ENCODE results near the gene CFAP97D1.
"Not testable (repeated sequence)": the region's sequence is repeated elsewhere in the genome, so short reads cannot be mapped to it uniquely, and the experiment has no call there.

Gene CFAP97D1

DNA sequence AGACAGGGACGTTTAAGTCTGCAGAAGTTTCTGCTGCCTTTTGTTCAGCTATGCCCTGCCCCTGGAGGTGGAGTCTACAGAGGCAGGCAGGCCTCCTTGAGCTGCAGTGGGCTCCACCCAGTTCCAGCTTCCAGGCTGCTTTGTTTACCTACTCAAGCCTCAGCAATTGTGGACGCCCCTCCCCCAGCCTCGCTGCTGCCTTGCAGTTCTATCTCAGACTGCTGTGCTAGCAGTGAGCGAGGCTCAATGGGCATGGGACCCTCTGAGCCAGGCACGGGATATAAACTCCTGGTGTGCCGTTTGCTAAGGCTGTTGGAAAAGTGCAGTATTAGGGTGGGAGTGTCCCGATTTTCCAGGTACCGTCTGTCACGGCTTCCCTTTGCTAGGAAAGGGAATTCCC, 17.8 kb downstream of the CFAP97D1 start:
- DNase-seq (ENCODE audit: low spot score): not testable (repeated sequence)

DNA sequence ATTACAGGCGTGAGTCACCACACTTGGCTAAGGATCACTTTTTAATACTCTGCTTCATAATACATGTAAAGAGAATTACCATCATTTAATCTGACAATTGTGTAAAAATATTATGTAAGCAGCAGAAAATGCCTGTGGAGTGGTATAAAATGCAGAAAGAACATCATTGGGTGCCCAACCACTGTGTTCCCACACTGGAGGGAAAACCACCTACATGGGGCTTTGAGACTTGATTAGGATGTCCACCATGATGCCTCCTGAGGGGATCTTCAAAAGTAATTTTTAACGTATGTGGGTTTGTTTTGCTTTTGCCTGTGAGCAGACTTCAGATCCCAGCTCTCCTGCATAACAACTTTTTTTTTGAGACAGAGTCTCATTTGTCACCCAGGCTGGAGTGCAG, 18.8 kb downstream of the CFAP97D1 start:
- DNase-seq (ENCODE audit: low spot score): no peak

DNA sequence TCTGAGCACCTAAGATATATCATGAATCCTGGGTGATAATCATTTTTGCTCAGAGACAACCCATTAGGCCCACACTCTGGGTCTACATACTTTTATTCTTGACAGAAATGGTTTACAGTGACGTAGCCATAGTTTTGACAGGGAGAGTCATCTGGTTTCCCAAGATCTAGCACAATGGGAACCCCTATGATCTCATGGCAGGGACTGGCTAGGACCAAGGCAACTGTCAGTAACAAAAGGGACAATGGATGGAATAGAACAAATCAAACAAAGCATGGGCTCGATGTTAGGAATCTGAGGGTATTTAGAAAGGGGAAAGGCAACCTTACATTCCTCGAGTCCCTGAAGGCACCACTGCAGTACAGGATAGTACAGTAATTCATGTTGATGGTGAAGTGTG, 20.5 kb downstream of the CFAP97D1 start:
- no peak for DNase-seq (ENCODE audit: low spot score)

DNA sequence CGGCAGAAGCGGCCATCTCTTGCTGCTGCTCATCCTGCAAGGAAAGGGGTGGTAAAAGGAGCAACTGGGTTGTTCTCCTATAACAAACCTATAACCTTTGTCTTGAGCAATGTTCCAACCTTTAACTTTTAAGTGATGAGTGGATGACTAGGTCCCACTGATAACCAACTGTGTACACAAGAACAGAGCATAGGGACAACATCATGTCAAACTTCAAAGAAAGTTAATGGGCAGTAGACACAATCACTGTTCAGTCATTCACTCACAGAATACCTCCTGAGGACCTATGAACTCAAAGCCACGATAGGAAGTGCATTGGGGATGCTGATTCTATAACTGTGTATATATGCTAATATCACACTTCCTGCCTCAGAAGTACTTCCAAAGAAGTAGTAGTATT, 21.6 kb downstream of the CFAP97D1 start:
- no peak for DNase-seq (ENCODE audit: low spot score)

DNA sequence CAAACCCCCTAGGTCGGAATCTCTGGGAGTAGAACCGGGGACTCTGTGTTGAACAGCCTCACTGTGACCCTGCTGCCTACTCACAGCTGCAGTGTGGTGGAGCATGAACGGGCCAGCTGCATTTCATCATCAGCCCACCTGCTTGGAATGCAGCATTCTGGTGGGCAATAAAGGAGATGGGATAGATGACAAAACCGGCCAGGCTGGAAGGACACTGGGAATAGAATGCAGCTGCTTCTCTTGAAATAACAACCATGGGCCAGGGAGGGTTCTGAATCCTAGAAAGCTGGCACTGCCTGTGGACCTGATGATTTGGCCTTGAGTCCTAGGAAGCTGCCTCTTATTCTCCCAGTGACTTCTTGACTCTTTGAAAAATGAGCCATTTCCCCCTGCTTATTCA, 23.5 kb downstream of the CFAP97D1 start:
- DNase-seq (ENCODE audit: low spot score): no peak

DNA sequence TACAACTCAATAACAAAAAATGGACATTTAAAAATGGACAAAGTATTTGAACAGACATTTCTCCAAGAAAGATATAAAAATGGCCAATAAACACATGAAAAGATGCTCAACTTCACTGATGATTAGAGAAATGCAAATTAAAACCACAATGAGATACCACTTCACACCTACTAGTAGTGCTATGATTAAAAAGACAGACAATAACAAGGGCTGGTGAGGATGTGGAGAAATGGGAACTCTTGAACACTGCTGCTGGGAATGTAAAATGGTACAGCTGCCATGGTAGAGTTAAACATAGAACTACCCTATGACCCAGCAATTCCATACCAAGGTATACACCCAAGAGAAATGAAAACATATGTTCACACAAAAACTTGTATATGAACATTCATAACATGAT, 24.9 kb downstream of the CFAP97D1 start:
- DNase-seq (ENCODE audit: low spot score): no peak

DNA sequence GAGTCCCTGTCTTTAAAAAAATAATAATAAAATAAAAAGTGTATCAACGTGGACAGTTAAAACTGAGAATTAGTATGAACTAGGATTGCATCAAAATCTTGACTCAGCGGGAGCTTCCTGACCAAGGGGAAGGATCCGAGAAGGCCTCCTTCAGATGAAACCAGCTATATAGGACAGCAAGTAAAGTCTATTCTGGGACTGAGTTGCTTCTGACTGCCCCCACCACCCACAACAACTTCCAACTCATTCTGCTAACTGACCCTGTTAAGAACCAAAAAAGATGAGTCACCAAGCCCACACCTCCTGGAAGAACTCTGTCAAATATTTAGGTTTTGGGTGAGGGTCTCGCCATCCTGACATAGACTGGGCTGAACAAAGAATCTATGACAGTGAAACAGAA, 27.8 kb downstream of the CFAP97D1 start:
- no peak for DNase-seq (ENCODE audit: low spot score)

DNA sequence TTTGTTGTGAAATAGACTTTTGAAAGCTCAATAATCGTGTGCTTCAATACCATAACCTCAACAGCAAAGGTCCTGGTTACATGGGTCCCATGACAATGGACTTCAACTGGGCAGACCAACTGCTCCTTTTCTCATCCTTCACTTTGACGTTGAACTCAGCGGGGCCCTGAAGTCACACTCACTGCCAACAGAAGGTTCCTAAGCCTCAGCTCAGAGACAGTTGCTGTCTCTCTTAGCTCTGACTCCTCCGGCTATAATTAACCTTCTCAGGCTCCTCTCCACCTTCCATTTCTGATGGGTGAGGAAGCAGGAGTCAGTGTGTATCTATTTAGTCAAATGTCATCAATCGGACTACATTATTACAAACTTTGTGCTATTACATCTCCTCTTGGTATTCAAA, 28.9 kb downstream of the CFAP97D1 start:
- no peak for DNase-seq (ENCODE audit: low spot score)

DNA sequence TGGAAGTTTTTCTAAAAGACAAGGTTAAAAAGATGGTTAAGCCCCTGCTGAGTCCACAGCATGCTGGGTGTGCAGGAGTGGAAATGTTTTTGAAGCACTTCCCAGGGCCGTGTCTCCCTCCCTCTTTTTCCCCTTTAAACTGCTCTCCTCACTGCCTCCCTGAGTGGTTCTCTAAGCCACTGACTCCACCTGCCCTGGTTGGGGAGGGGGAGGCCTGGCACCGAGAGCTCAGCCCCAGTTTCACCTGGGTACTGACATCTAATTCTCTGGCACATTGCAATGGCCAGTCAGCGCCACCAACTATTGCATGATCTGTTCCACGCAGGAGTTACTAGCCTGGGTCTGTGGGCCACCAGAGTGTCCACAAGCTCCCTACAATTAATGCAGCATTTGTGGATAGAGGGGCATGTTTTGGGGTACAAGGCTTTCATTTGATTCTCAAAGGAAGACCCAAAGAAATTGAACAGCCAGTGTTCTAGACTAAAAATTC, 30.0 kb downstream of the CFAP97D1 start:
- DNase-seq (ENCODE audit: low spot score): no peak

DNA sequence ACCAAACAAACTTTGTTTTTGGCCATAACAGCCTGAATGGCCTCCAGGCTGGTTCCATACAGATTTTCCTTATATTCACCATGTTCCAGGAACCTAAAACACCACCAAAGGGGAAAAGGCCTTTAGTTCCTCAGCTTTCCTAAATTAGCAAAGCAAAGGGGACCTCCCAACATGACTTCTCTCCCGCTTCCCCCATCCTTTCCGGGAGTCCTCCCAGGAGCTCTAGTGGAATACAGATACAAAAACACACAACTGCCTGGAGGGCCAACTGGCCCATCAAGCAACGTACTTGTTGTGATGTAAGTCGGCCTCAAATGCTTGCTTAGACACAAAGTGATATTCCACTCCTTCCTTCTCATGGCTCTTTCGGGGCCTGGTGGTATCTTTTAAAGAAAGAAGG, 30.6 kb downstream of the CFAP97D1 start:
- DNase-seq (ENCODE audit: low spot score): no peak

DNA sequence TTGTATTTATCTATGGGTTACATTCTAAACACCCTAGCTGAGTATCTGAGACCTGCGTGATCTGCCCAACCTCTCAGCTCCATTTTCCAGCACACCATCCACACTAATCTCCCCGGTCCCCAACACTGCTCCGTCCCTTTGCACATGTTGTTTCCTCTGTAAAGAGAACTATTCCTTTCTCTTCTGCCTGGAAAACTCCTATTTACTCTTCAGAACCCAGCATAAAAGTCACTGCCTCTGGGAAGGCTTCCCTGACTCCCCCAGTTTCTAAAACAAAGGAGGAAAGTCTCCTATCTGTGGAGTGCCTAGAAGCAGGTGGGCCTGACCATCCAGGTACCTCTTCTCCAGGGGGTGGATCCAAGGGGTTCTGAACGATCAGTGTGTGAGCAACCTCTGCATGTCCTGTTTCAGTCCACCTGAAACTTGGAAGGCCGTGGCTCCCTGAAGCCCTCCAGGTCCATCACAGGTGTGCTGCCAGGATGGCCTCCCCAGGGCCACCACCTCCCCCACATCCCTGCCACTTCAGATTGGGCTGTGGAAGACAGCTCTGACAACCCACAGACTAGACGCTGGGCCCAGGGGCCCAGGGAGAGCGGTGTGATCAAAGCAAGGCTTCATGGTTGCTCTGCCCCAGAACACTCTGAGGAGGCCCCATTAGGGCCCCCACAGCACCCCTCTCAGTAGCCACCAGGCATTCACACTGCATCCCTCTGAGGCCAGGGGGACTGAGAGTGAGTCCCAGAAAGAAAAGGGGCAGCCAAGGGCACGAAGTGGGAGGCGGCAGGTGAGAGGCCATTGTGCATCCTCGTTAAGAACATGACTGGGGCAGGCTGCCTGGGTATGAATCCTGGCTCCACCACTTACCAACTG, 32.4 kb downstream of the CFAP97D1 start:
- DNase-seq (ENCODE audit: low spot score): no peak

DNA sequence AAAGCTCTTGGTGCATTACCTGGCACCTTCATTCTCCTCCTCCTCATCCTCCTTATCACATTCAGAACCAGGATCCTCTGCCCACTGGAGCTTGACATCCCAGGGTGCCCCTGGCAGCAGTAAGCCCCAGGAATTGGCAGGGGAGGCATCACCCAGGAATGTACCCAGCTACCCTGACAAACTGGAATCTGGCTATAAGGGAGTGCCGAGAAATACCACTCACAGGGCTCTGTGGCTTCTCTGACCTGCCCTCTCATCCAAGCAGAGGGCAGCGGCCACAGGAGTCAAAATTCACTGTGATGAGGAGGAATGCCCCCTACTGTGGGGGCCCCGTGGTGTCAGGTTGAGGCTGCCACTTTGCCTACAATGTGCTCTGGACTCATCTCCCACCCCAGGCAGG, 33.2 kb downstream of the CFAP97D1 start:
- DNase-seq (ENCODE audit: low spot score): no peak

DNA sequence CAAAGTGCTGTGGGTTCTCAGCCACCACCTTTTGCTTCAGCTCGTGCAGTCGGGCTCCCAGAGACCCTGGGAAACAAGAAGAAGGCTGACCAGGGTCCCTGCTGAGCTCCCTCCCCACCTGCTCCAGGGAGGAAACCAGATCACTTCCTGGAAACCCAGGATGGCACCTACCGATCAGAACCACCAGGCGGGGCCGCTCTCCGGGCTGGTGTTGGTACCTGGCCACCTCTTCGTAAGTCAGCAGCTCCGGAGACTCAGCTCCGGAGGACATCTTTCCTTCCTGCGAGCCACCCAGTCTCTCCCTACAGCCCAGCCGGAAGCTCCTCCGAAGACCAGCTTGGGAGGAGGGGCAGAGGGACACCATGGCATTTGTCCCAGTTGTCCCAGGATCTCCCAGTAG, 33.8 kb downstream of the CFAP97D1 start:
- DNase-seq (ENCODE audit: low spot score): no peak

DNA sequence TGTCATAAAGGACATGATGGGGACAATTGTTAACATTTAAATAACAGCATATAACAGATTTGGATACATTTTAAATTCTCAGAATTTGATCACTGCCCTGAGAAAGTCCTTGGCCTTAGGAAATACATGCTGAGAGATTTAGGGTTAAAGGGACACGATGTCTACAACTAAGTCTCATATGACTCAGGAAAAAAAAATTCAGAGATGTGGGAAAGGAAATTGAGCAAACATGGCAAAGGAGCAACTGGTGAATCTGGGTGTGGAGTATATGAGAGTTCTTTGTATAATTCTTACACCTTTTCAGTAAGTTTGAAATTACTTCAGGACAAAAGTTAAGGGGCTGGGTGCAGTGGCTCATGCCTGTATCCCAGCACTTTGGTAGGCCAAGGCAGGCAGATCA, 34.5 kb downstream of the CFAP97D1 start:
- DNase-seq (ENCODE audit: low spot score): no peak

DNA sequence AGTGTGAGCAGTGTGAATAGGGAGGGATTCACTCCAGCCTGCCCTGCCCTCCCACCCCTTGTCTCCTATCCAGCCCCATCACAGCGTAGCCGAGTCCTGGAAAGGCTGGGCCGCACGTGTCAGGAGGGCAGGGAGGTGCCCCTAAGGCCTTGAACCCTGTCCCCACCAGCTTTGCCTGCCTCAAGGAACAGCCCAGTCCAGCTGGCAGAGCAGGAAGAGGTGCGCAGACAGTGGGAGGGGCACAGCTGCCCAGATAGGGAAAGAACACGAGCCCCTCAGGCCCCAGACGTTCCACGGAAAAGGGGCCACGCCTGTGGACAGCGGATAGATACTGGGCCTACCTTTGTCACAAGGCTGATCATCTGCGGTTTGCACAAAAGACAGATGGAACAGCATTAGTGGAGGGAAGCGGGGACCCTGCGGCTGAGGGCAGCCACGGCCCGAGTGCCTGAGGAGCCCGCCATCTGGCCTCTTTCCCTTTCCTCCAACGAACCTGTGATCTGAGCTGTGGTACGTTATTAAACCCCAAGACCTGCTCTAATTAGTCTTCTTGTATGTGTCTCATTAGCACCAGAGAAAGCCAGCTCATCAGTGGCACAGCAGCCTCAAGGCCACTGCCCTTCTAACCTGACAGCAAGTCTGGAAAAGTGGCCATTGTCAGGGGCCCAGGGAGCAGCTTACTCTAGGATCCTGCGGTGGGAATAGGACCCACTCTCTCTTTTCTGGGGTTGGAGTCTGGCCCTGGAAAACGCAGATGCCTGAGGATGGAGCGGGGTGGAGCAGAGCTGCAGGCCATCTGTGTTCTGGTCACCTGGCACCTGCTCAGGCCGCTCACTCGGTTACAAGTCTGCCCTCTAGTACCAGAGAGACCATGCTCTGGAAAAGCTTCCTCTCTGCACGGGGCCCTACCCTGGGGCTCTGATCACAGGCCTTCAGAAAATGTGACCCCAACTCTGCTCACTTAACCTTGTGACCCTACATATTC, 36.4 kb downstream of the CFAP97D1 start:
- DNase-seq (ENCODE audit: low spot score): no peak

DNA sequence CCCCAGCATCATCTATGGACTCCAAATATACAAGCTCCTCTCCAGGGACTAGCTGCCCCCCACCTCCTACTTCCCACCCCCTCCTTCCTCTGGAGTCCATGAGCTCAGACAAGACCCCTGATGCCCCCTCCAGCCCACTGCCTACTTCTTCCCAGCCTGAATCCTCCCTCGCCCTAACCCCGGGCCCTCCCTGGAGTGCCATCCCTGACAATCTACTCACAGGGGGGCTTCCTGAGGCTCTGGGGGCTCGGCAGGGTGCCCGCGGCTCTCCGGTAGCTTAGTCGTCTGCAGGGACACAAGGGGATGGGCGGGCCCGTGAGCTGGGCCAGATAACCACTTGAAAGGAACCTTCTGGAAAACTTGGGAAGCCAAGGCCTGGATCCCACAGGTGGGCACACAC, 37.6 kb downstream of the CFAP97D1 start:
- DNase-seq (ENCODE audit: low spot score): no peak

DNA sequence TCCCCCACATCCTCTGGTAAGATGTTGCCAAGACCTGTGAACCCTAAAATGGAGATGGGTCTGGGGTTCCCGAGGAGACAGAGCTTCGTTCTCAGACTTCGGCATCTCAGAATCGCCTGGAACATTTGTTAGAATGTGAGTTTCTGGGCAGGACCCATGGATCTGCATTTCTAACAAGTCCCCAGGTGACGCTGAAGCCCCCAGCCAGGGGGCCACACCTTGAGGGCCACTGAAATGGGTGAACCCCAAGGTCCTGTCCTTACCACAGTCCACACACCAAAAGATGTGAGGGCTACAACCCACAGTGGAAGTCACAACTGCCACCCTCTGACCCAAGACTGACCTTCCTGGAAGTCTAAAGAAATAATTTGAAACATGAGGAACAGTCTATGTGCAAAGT, 38.7 kb downstream of the CFAP97D1 start:
- DNase-seq (ENCODE audit: low spot score): no peak

DNA sequence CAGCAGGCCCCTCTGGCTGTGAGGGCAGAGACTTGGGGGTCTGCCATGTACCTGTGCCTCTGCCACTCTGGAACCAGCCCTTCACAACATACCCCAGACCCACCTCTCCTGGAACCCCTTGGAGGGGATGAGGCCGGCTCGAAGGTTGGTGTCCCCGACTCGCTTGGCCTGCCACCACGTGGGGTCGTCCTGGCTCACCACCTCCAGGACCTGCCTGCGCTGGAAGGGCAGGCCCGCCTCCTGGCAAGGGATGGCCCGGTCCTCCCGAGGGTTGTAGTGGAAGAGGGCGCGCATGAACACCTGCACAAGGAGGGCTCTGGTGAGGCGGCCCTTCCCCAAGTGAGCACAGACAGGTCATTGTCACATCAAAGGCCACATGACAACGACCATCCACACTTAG, 40.5 kb downstream of the CFAP97D1 start:
- no peak for DNase-seq (ENCODE audit: low spot score)

DNA sequence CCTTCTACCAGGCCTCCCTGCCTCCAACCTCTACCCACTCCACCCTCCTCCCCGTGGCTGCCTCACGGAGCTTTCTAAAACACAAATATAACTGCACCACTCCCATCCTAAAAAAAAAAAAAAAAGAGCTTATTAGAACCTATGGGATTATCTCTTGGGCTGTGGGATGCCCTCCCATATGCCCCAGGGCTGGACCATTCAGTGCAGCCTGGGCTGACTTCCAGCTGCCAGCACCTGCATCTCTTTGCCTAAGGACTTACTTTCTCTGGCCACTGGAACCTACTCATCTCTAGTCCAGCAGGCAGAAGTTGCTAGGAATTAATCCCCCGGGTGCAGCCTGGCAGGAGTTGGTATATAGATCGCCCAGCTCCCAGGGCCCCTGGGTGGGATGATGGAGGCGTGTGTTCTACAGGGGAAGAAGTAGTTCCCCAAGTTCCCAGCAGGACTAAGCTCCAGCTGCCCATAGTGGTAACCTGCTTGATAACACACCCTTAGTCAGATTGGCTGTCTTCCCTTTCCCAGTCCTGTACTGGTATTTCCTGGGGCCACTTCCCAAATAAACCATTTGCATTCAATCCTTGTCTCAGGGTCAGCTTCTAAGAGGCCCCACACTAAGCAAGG, 42.4 kb downstream of the CFAP97D1 start:
- DNase-seq (ENCODE audit: low spot score): no peak

DNA sequence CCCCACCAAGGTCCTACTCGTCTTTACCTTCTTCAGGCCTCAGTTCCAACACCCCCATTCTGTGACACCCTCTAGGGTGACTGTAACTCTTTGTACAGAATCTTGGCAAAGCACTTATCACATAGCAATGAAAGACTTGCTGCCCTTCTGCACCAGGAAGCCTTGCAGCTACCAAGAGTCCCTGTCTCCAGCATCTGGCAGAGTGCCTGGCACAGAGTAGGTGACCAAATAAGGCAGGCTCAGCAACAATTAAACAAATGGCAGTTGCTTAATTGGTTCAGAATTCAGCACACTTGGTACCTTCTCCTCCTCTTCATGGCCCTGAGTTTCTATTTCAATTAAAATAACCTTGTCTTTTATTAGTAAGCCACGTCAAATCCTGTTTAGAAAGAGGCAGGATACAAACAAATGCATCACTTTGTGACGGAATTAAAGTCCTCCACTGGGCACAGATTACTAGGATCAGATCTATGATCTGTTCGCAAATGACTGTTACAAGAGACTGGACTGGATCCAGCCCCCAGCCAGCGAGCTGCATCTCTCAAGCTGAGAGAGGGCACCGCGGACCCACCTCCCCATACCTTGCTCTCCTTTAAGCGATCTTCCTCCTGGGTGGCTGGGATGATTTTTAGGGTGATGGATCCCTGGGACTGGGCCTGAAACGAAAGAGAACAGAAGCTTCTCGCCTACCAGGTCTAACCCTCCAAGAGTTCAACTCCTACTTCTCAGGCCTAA, 43.3 kb downstream of the CFAP97D1 start:
- no peak for DNase-seq (ENCODE audit: low spot score)

DNA sequence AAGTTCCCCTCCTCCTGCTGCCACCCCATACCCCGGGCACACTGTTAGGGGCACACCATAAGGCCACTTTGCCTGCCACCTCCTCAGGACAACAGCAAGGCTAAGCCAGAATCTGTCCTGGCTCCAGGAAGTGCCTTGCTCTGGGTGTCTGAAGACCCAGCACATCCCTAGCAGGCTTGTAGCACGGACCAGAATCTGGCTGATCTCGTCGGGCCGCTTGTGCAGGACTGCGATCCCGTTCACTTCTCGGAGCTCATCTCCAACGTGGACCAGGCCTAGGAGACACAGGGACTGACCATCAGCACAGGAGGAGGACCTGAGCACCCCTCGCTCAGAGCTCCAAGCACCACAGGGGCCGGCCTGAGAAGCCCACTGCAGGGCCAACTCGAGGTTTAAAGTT, 45.3 kb downstream of the CFAP97D1 start:
- DNase-seq (ENCODE audit: low spot score): no peak

DNA sequence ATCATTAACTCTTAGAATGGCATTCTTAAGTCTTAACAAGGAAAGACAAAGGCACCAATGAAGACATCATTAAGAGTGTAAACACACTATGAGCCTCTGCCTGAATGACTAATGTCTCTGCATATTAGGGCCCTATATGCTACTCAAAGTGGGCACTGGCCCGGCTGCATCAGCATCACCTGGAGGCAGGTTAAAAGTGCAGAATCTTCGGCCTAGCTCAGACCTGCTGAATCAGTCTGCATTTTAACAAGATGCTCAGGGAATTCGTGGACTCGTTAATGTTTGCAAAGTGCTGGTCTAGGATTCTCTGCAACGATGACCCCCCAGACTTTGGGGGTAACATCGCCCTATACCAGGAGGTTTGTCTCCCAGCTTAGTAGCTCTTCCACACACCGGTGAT, 46.0 kb downstream of the CFAP97D1 start:
- no peak for DNase-seq (ENCODE audit: low spot score)
